NB4 (cell line): Measurements from ENCODE around the gene MAGEA8.
"Not testable (repeated sequence)": the region's sequence is repeated elsewhere in the genome, so short reads cannot be mapped to it uniquely, and the experiment has no call there.

Source experiments
- CTCF ChIP-seq: IDR thresholded peaks from one replicate; pipeline ENCODE4 v1.5.1; 2012; ENCODE audit warnings: low read depth, low read length
- MYC ChIP-seq: IDR thresholded peaks from 2 replicates; pipeline ENCODE4 v1.6.1; 2011; ENCODE audit warnings: low read depth, low read length
- POLR2A ChIP-seq: IDR thresholded peaks from 2 replicates; pipeline ENCODE4 v1.6.1; 2011; ENCODE audit warnings: mild to moderate bottlenecking; ENCODE audit not compliant: insufficient read length; ENCODE audit errors: extremely low read depth

- TF ChIP-seq CTCF, MYC, POLR2A: not testable (repeated sequence)
Measured at GRCh38 chrX:149928635-149929034, 47.7 kb downstream of the MAGEA8 start.
